A549 treated with CORT108297 at 1 μM for 4 hours (cell line): Measurements from ENCODE around the gene FA2H. TPM values are rescaled to one million over a fixed set of nuclear protein-coding genes. Genes with fewer than 3 reads are reported as not detected.

Experiments
- total RNA-seq: library from RNA; stranded (reverse); fragments of 200-300 nt; extraction: Qiagen RNA extraction; gene quantifications from 5 replicates; pipeline ENCODE4 v1.2.3, GENCODE V29; 2022

FA2H gene
- total RNA-seq: 30.1 to 36.2 TPM (median 33.5 TPM) in 5 replicates

DNA sequence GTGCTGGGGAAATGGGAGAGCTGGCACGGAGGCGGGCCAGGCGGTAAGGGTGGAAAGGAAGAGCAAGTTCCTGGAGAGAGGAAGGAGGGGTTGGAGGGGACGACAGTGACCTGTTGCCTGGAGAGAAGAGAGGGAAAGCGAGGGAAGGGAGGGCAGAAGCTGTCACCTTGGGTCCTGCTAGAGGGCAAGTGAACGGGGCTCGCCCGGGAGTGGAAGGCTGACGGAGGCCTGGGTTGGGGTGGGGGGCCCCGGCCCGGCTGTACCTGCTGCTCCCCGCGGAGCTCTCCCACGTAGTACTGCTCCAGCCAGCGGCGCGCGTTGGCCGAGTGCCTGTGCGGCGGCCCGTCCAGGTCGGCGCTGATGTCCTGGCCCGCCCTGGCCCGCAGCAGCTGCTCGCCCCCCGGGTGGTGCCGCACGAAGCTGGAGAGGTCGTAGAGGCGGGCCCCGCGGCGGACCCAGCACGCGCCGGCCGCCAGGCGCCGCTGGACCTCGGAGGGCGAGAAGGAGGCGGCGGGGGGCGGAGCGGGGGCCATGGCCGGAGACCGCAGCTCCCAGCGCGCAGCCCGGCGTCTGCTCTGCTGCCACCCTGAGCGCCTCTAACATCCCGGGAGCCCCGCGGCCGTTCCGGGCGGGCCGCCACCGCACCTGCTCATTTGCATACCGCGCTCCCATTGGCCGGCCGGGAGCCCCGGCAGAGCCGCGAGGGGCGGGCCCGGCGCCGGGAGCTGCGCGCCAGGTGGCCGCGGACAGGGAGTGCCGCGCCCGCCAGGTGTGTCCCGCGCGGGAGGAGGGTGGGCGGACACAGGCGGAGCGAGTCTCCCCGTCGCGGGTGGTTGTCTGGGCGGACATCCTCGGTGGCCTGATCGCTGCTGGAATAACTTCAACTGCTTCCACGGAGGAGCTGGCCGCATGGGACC is at the start of gene FA2H:
TSS of gene FA2H (minus strand) at position 598 of the 917 bp plus-strand sequence. CDS start at position 533, 65 bp downstream.

GRCh38 chr16:74700438-74701225 is 74.0 kb downstream of the FA2H start, which contains the start of gene MLKL:
TSS of gene MLKL (minus strand) at chr16:74700862. CDS start at chr16:74695757, 5,105 bp downstream.

GRCh38 chr16:74666425-74667254 is 108.0 kb downstream of the FA2H start, which contains the start of gene RFWD3:
TSS of gene RFWD3 (minus strand) at chr16:74666877. CDS start at chr16:74661449, 5,428 bp downstream.

Other genes with a start within 250 kb of the FA2H start
- 40.5 to 52.1 TPM (median 48.5 TPM) in 5 replicates for gene GLG1, start 167.7 kb downstream of the FA2H start, total RNA-seq
- gene RFWD3, start 107.9 kb downstream of the FA2H start, total RNA-seq: 33.5 to 39.7 TPM (median 36.6 TPM) in 5 replicates
- 26.8 to 36.6 TPM (median 28.1 TPM) in 5 replicates for gene MLKL, start 74.0 kb downstream of the FA2H start, total RNA-seq
- 22.2 to 32.6 TPM (median 29.7 TPM) in 5 replicates for gene WDR59, start 210.3 kb upstream of the FA2H start, total RNA-seq
- gene ZNRF1, start 224.2 kb upstream of the FA2H start, total RNA-seq: 13.3 to 25.9 TPM (median 23.7 TPM) in 5 replicates